Fibroblast of skin of left biceps (primary cell): ENCODE results near the gene LAD1.

ENCODE experiments used
- DNase-seq, 2 experiments: peaks; one replicate each; pipeline ENCODE4 v3.0.0-alpha.2; 2013; ENCODE audit warnings: low read depth in 2 of 2

The LAD1 gene

GRCh38 chr1:201391651-201392511, 7.2 kb downstream of the LAD1 start:
- no peak for DNase-seq

DNA sequence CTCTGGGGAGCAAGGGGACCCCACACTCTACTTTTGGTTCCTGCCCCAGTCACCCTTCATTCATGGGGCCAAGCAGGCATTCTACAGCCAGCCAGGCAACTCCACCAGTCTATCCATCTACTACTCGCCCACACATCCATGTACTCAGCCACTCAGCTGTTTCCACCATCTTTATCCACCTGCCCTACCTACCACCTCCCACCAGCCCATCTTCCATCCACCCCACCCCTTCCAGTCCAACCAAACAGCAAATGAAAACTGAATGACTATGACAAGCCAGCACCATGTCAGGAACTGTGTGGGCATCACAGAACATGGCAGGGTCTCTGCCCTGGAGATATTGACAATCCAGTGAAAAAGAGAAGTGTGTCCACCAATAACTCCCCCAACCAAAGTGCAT, 7.9 kb downstream of the LAD1 start:
- DNase-seq, result no peak

- DNase-seq, result no peak
Observed at GRCh38 chr1:201389051-201389450, 10.1 kb downstream of the LAD1 start.

GRCh38 chr1:201386208-201386607, 12.9 kb downstream of the LAD1 start:
- DNase-seq, result no peak

- no peak for DNase-seq
Observed at GRCh38 chr1:201385299-201385891, 13.7 kb downstream of the LAD1 start.

- DNase-seq, result no peak
Observed at GRCh38 chr1:201384406-201384782, 14.7 kb downstream of the LAD1 start.

DNA sequence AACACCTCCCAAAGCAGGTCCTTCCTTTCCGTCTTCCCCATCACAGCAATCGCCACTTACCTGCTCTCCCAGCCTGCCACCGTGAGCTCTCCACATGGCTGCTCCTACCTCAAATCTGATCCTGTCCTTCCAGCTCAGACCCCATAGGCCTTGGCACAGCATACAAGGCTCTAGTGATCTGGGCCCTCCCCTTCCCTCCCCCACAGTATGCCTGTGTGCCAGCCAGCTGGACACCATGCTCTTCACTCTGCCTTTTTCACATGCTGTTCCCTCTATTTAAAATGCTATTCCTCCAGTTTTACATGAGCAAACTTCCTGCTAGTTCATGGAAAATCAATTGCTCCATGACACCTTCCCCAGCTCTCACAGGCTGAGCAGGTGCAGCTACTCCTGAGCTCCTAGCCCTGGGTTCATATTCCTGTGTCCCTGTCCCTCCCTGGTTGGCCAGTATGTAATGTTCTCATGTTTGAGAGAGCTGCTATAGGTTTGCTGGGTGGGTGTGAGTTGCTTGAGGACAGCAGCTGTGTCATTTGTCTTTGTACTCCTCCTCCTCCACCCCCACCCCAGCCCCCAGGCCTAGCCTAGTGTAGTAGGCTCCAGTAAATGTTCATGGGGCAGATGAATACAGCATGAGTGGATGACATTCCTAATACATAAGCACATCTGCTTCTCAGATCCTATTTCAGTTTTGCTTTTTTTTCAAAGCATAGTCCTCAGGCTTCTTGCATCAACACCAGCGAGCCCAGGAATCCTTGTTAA, 15.3 kb downstream of the LAD1 start:
- peak; percentile 76 to 79 for DNase-seq

DNA sequence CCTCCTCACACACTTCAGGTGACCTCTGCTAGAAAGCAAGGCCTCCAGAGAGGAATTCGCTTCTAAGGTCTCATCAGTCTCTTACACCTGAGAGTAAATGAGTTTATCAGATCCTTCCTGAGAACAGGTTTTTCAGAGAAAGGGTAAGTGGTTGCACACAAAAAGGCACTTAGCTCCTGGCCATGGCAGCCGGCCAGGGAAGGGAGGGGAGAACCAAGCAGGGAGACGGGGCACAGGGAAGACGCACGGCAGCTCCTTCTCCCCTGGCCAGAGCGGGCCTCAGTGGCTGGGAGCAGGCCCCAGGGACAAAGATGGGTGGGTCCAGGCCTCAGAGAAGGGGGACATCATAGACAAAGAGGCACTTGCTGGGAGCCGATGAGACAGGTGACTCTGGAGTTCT, 18.0 kb downstream of the LAD1 start:
- DNase-seq, result no peak

DNA sequence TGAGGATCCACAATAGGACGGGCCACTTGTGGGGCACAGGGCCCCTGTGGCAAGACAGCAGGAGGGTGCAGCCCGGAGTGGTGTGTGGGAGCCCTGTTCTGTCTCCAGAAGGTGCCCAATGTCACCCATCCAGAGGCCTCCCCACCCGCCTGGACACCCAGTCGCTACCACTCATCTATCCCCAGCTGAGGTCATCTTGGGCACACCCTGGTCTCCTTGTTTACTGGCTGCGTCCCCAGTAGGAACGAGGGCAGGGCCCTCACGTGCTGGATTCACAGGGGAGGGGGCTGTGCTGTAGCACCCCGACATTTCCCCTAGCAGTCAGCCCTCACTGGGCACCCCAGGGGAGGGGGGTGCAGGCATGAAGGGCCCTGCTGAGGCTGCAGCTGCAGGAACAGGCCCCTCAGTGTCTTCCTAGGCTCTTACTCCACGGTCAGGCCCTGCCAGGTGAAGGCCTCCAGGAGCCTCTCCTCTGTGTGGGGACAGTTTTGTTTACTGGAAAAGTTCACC, 19.3 kb downstream of the LAD1 start:
- DNase-seq, result no peak

- no peak for DNase-seq
Observed at GRCh38 chr1:201378804-201379203, 20.3 kb downstream of the LAD1 start.

DNA sequence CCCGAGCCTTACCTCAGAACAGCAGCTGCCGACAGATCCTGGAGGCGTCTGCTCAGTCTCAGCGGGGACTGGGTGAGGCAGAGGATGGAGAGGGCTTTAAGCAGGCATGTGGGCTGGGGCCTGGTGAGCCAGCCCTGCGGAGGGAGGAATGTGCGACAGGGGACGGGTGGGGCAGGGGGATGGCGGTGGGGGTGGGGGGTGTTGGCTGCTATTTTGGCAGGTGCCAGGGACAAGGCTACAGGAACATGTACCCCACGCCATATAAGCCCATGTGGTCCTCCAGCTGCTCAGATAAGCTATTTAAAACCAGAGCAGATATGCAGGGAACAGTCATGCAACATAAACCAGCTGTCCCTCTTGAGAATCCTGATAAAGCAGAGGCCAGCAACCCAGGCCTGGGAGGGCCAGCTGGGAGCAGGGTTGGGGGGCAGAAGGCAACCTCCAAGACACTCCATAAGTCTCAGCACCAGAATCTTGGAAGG, 21.5 kb downstream of the LAD1 start, which contains the start of gene TNNT2:
TNNT2 (minus strand) TSS at position 70 of the 482 bp plus-strand sequence. CDS start 4,426 bp downstream, outside the sequence.
- DNase-seq, result no peak

GRCh38 chr1:201376464-201377374, 22.4 kb downstream of the LAD1 start:
- DNase-seq, result peak in 1 of 2 experiments; percentile 5

- DNase-seq, result no peak
Observed at GRCh38 chr1:201376107-201376463, 23.0 kb downstream of the LAD1 start.

- DNase-seq, result no peak
Observed at GRCh38 chr1:201375169-201375568, 24.0 kb downstream of the LAD1 start.

GRCh38 chr1:201374364-201374763, 24.8 kb downstream of the LAD1 start:
- no peak for DNase-seq

- DNase-seq, result no peak
Observed at GRCh38 chr1:201371792-201372191, 27.3 kb downstream of the LAD1 start.

- DNase-seq, result no peak
Observed at GRCh38 chr1:201371276-201371675, 27.8 kb downstream of the LAD1 start.

DNA sequence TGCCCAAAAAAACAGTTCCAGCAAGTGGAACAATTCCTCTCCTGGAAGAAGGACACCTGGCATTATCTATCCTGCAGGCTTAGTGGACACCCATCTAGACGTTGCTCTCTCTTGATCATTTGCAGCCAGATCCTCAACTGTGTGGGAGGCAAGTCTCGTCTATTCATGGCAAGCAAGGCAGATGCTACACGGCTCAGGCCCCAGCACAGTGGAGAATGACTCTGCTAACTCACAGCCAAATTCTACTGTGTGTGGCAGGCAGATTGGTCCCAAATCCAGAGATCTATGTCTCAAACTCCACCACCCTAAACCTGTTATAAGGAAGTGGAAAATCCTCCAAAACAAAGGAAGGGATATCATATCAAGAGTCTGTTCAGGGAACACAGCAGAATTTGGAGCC, 28.6 kb downstream of the LAD1 start:
- no peak for DNase-seq

DNA sequence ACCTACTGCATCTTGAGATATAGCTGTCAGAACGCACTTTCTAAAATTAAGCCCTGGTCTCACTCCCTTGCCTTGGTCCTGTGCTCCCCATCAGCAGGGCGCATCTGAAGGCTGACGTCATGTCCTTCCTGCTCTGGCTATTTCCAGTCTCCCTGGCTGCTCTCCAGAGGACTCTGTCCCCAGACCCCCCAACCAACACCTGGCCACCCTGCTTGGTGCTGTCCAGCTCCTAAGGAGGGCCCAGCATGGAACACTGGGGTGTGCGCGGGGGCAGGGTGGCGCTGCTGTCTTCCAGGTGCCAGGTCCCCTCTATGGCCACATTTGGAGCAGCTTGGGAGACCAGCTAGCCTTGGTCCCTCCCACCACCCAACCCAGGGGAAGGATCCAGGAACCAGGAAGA, 29.9 kb downstream of the LAD1 start:
- no peak for DNase-seq

DNA sequence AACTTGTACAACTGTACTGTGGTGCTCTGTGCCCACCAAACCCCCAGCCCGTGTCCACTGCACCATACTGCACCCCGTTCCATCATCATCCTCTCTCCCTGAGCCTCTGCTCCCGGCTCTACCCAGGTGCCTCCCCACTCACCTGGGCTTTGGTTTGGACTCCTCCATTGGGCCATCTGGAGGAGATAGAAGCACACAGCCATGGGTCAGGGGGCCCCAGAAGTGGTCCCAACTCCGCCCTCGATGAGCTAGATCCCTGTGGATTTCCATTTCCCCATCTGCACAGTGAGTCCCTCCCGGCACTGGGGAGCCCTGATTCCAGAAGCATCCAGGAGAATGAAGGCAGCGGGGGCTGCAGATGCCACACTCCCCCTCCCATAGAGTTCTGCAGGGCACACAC, 32.4 kb downstream of the LAD1 start:
- no peak for DNase-seq

DNA sequence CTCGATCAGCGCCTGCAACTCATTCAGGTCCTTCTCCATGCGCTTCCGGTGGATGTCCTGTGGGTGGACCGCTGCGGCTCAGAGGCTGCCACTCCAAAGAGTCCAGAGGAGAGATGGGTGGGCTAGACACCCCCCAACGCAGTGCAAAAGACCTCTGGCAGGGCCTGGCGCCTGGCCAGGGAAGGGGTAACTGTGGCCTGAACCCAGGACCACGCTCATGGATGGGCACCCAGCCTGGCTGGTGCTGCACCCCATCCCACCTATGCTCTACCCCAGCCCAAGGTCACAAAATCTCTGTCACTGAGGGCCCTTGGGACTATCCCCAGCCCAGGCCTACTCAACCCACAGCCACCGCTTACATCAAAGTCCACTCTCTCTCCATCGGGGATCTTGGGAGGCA, 33.9 kb downstream of the LAD1 start:
- no peak for DNase-seq
